GM18526 (cell line): ENCODE measurements around the gene MAP4K4.

Source experiments
- POLR2A ChIP-seq: IDR thresholded peaks from 3 replicates; pipeline ENCODE4 v1.6.1; 2011; ENCODE audit not compliant: insufficient read length; ENCODE audit errors: extremely low read depth

Gene MAP4K4

GRCh38 chr2:101905746-101906336 lies 208.3 kb downstream of the MAP4K4 start:
- no peak for TF ChIP-seq POLR2A

GRCh38 chr2:101909760-101910159 lies 212.3 kb downstream of the MAP4K4 start:
- no peak for TF ChIP-seq POLR2A

- TF ChIP-seq POLR2A = no peak
Measured at GRCh38 chr2:101912545-101912944, 215.0 kb downstream of the MAP4K4 start.

- no peak for TF ChIP-seq POLR2A
Measured at GRCh38 chr2:101921319-101921952, 223.9 kb downstream of the MAP4K4 start.

- no peak for TF ChIP-seq POLR2A
Measured at GRCh38 chr2:101921953-101922325, 224.4 kb downstream of the MAP4K4 start.

- no peak for TF ChIP-seq POLR2A
Measured at GRCh38 chr2:101930019-101930418, 232.5 kb downstream of the MAP4K4 start.

- TF ChIP-seq POLR2A = no peak
Measured at GRCh38 chr2:101930847-101931246, 233.3 kb downstream of the MAP4K4 start.

GRCh38 chr2:101931402-101931801 lies 233.9 kb downstream of the MAP4K4 start:
- TF ChIP-seq POLR2A = no peak

- TF ChIP-seq POLR2A = no peak
Measured at GRCh38 chr2:101942851-101943250, 245.3 kb downstream of the MAP4K4 start.
